T-helper 1 cell treated with Interleukin-12 subunit alpha and Interleukin-12 subunit beta and Interleukin-4 antibody, amounts not matched to agents 30 μg/mL and 1 μg/mL, for 36 hours (primary cell): ENCODE results near the gene TRAPPC1.

Experiments
- H3K27ac Mint-ChIP-seq: one replicate; pipeline ENCODE4 v1.8.0; 2021; ENCODE audit warnings: mild to moderate bottlenecking, mixed read lengths
- H3K27me3 Mint-ChIP-seq: one replicate; pipeline ENCODE4 v1.8.0; 2021; ENCODE audit warnings: low read depth, mixed read lengths
- H3K36me3 Mint-ChIP-seq: one replicate; pipeline ENCODE4 v1.8.0; 2021; ENCODE audit warnings: low read depth, mixed read lengths
- H3K4me1 Mint-ChIP-seq: one replicate; pipeline ENCODE4 v1.8.0; 2021; ENCODE audit warnings: low read depth, mixed read lengths
- H3K4me3 Mint-ChIP-seq: one replicate; pipeline ENCODE4 v1.8.0; 2021; ENCODE audit warnings: mild to moderate bottlenecking, moderate library complexity, mixed read lengths
- H3K9me3 Mint-ChIP-seq: one replicate; pipeline ENCODE4 v1.8.0; 2021; ENCODE audit warnings: mixed read lengths

Gene TRAPPC1

GRCh38 chr17:7951143-7951792 is 19.5 kb upstream of the TRAPPC1 start:
- H3K9me3 Mint-ChIP-seq = no peaks in the 10 kb centered on the region
- no peaks in the 10 kb centered on the region for H3K27me3 Mint-ChIP-seq
- peaks cover 26% of the 10 kb centered on the region for H3K36me3 Mint-ChIP-seq
- peak overlapping the region; percentile 47 for H3K4me3 Mint-ChIP-seq
- peak overlapping the region; percentile 90 for H3K27ac Mint-ChIP-seq
- H3K4me1 Mint-ChIP-seq = peaks cover 22% of the 10 kb centered on the region

GRCh38 chr17:7950578-7950977 is 18.8 kb upstream of the TRAPPC1 start:
- Mint-ChIP-seq H3K27me3 (no peaks in the 10 kb centered on the region), H3K27ac (peak overlapping the region; percentile 53), H3K36me3 (peaks cover 29% of the 10 kb centered on the region), H3K4me3 (no peak overlapping the region), H3K9me3 (no peaks in the 10 kb centered on the region), H3K4me1 (peaks cover 22% of the 10 kb centered on the region)

GRCh38 chr17:7947651-7948050 is 15.9 kb upstream of the TRAPPC1 start:
- Mint-ChIP-seq H3K4me3 (no peak overlapping the region), H3K9me3 (no peaks in the 10 kb centered on the region), H3K4me1 (peaks cover 17% of the 10 kb centered on the region), H3K27ac (no peak overlapping the region), H3K36me3 (peaks cover 45% of the 10 kb centered on the region), H3K27me3 (no peaks in the 10 kb centered on the region)

GRCh38 chr17:7946441-7946840 is 14.7 kb upstream of the TRAPPC1 start:
- no peak overlapping the region for H3K27ac Mint-ChIP-seq
- H3K4me3 Mint-ChIP-seq = no peak overlapping the region
- H3K36me3 Mint-ChIP-seq = peaks cover 45% of the 10 kb centered on the region
- peaks cover 12% of the 10 kb centered on the region for H3K4me1 Mint-ChIP-seq
- H3K27me3 Mint-ChIP-seq = no peaks in the 10 kb centered on the region
- no peaks in the 10 kb centered on the region for H3K9me3 Mint-ChIP-seq

GRCh38 chr17:7945651-7946050 is 13.9 kb upstream of the TRAPPC1 start:
- Mint-ChIP-seq H3K36me3 (peaks cover 49% of the 10 kb centered on the region), H3K4me3 (no peak overlapping the region), H3K27me3 (no peaks in the 10 kb centered on the region), H3K27ac (peak overlapping the region; percentile 70), H3K9me3 (no peaks in the 10 kb centered on the region), H3K4me1 (peaks cover 9% of the 10 kb centered on the region)

- Mint-ChIP-seq H3K27me3 (no peaks in the 10 kb centered on the region), H3K4me1 (peaks cover 4% of the 10 kb centered on the region), H3K4me3 (no peak overlapping the region), H3K27ac (no peak overlapping the region), H3K36me3 (peaks cover 55% of the 10 kb centered on the region), H3K9me3 (no peaks in the 10 kb centered on the region)
Observed at GRCh38 chr17:7944326-7944725, 12.6 kb upstream of the TRAPPC1 start.

- H3K27ac Mint-ChIP-seq = no peak overlapping the region
- peaks cover 4% of the 10 kb centered on the region for H3K4me1 Mint-ChIP-seq
- H3K9me3 Mint-ChIP-seq = no peaks in the 10 kb centered on the region
- H3K27me3 Mint-ChIP-seq = no peaks in the 10 kb centered on the region
- peaks cover 47% of the 10 kb centered on the region for H3K36me3 Mint-ChIP-seq
- H3K4me3 Mint-ChIP-seq = no peak overlapping the region
Observed at GRCh38 chr17:7943291-7943690, 11.5 kb upstream of the TRAPPC1 start.

- Mint-ChIP-seq H3K9me3 (no peaks in the 10 kb centered on the region), H3K4me3 (no peak overlapping the region), H3K36me3 (peaks cover 41% of the 10 kb centered on the region), H3K4me1 (peaks cover 2% of the 10 kb centered on the region), H3K27ac (no peak overlapping the region), H3K27me3 (no peaks in the 10 kb centered on the region)
Observed at GRCh38 chr17:7940743-7941142, 9.0 kb upstream of the TRAPPC1 start.

GRCh38 chr17:7940034-7940433 is 8.3 kb upstream of the TRAPPC1 start:
- Mint-ChIP-seq H3K27me3 (no peaks in the 10 kb centered on the region), H3K9me3 (no peaks in the 10 kb centered on the region), H3K36me3 (peaks cover 36% of the 10 kb centered on the region), H3K4me1 (peaks cover 2% of the 10 kb centered on the region), H3K27ac (peak overlapping the region; percentile 41), H3K4me3 (no peak overlapping the region)

GRCh38 chr17:7935859-7936258 is 4.1 kb upstream of the TRAPPC1 start:
- H3K27me3 Mint-ChIP-seq = no peaks in the 10 kb centered on the region
- H3K4me3 Mint-ChIP-seq = no peak overlapping the region
- peaks cover 34% of the 10 kb centered on the region for H3K4me1 Mint-ChIP-seq
- peak overlapping the region; percentile 29 for H3K27ac Mint-ChIP-seq
- peaks cover 29% of the 10 kb centered on the region for H3K36me3 Mint-ChIP-seq
- H3K9me3 Mint-ChIP-seq = no peaks in the 10 kb centered on the region

- Mint-ChIP-seq H3K4me1 (peaks cover 45% of the 10 kb centered on the region), H3K27ac (peak overlapping the region; percentile 100), H3K36me3 (peaks cover 19% of the 10 kb centered on the region), H3K27me3 (no peaks in the 10 kb centered on the region), H3K4me3 (peak overlapping the region; percentile 100), H3K9me3 (no peaks in the 10 kb centered on the region)
Observed at GRCh38 chr17:7932949-7933348, 1.2 kb upstream of the TRAPPC1 start.

GRCh38 chr17:7932483-7932891 is 741 bp upstream of the TRAPPC1 start:
- Mint-ChIP-seq H3K4me1 (peaks cover 45% of the 10 kb centered on the region), H3K27me3 (no peaks in the 10 kb centered on the region), H3K27ac (peak overlapping the region; percentile 100), H3K9me3 (no peaks in the 10 kb centered on the region), H3K4me3 (peak overlapping the region; percentile 100), H3K36me3 (peaks cover 20% of the 10 kb centered on the region)

GRCh38 chr17:7930841-7931631 is 710 bp downstream of the TRAPPC1 start:
- H3K36me3 Mint-ChIP-seq = peaks cover 14% of the 10 kb centered on the region
- peaks cover 43% of the 10 kb centered on the region for H3K4me1 Mint-ChIP-seq
- no peaks in the 10 kb centered on the region for H3K9me3 Mint-ChIP-seq
- peak overlapping the region; percentile 100 for H3K4me3 Mint-ChIP-seq
- H3K27me3 Mint-ChIP-seq = no peaks in the 10 kb centered on the region
- peak overlapping the region; percentile 100 for H3K27ac Mint-ChIP-seq

GRCh38 chr17:7929158-7930023 is 2.4 kb downstream of the TRAPPC1 start, which contains the start of gene KCNAB3:
KCNAB3 (minus strand) TSS chr17:7929856; CDS start chr17:7929435, 421 bp downstream.
- H3K9me3 Mint-ChIP-seq = no peaks in the 10 kb centered on the region
- H3K27me3 Mint-ChIP-seq = no peaks in the 10 kb centered on the region
- peaks cover 12% of the 10 kb centered on the region for H3K36me3 Mint-ChIP-seq
- H3K27ac Mint-ChIP-seq = peak within 1 kb of the TSS; percentile 100
- H3K4me3 Mint-ChIP-seq = peak within 1 kb of the TSS; percentile 100
- peaks cover 37% of the 10 kb centered on the region for H3K4me1 Mint-ChIP-seq
